ENCODE measurements around the gene CTCF.
A peak's percentile ranks its signal among the peaks of the same experiment; 100 is the strongest.

The CTCF gene

GRCh38 chr16:67659675-67660563, 97.6 kb downstream of the CTCF start, which contains the start of gene ACD:
ACD (minus strand) TSS chr16:67660260; CDS start chr16:67660220, 40 bp downstream.
- Histone ChIP-seq H3K4me3 (ENCODE audit: low read depth, low read length) (peak within 1 kb of the TSS; percentile 85), H3K79me2 (ENCODE audit: control insufficient read depth, insufficient read depth, low read length, unreplicated experiment) (no peaks in the 10 kb centered on the region), H3K36me3 (ENCODE audit: insufficient read depth, low read length) (no peaks in the 10 kb centered on the region), H3K27me3 (ENCODE audit: insufficient read depth, low read length) (peaks cover under 1% of the 10 kb centered on the region; the same call in 1 of the 2 replicates), H2AFZ (ENCODE audit: low read length, unreplicated experiment) (peak within 1 kb of the TSS; percentile 73), H3K27ac (ENCODE audit: low read depth, low read length) (peak within 1 kb of the TSS; percentile 83), H3K4me1 (ENCODE audit: control insufficient read depth, insufficient read depth, low read length, unreplicated experiment) (peaks cover 4% of the 10 kb centered on the region)

- Histone ChIP-seq H3K27me3 (ENCODE audit: insufficient read depth, low read length) (no peaks in the 10 kb centered on the region), H3K4me3 (ENCODE audit: low read depth, low read length) (peak within 1 kb of the TSS; percentile 85), H3K27ac (ENCODE audit: low read depth, low read length) (peak within 1 kb of the TSS; percentile 83), H3K4me1 (ENCODE audit: control insufficient read depth, insufficient read depth, low read length, unreplicated experiment) (peaks cover 4% of the 10 kb centered on the region), H3K79me2 (ENCODE audit: control insufficient read depth, insufficient read depth, low read length, unreplicated experiment) (no peaks in the 10 kb centered on the region), H2AFZ (ENCODE audit: low read length, unreplicated experiment) (peak within 1 kb of the TSS; percentile 73), H3K36me3 (ENCODE audit: insufficient read depth, low read length) (no peaks in the 10 kb centered on the region)
Measured at GRCh38 chr16:67660564-67661028, 98.3 kb downstream of the CTCF start, which contains the start of gene PARD6A. PARD6A (plus strand) TSS chr16:67660960; CDS start chr16:67661039, 79 bp downstream.

GRCh38 chr16:67661101-67661761, 98.9 kb downstream of the CTCF start:
- Histone ChIP-seq H3K27me3 (ENCODE audit: insufficient read depth, low read length) (no peaks in the 10 kb centered on the region), H3K79me2 (ENCODE audit: control insufficient read depth, insufficient read depth, low read length, unreplicated experiment) (no peaks in the 10 kb centered on the region), H3K27ac (ENCODE audit: low read depth, low read length) (no peak overlapping the region), H3K36me3 (ENCODE audit: insufficient read depth, low read length) (no peaks in the 10 kb centered on the region), H3K4me1 (ENCODE audit: control insufficient read depth, insufficient read depth, low read length, unreplicated experiment) (peaks cover 4% of the 10 kb centered on the region), H3K4me3 (ENCODE audit: low read depth, low read length) (peak overlapping the region; percentile 85), H2AFZ (ENCODE audit: low read length, unreplicated experiment) (no peak overlapping the region)

- H3K79me2 ChIP-seq (ENCODE audit: control insufficient read depth, insufficient read depth, low read length, unreplicated experiment) = no peaks in the 10 kb centered on the region
- H3K27ac ChIP-seq (ENCODE audit: low read depth, low read length) = no peak overlapping the region
- peaks cover 4% of the 10 kb centered on the region for H3K4me1 ChIP-seq (ENCODE audit: control insufficient read depth, insufficient read depth, low read length, unreplicated experiment)
- no peak overlapping the region for H2AFZ ChIP-seq (ENCODE audit: low read length, unreplicated experiment)
- H3K36me3 ChIP-seq (ENCODE audit: insufficient read depth, low read length) = no peaks in the 10 kb centered on the region
- H3K27me3 ChIP-seq (ENCODE audit: insufficient read depth, low read length) = no peaks in the 10 kb centered on the region
- no peak overlapping the region for H3K4me3 ChIP-seq (ENCODE audit: low read depth, low read length)
Measured at GRCh38 chr16:67661886-67662652, 99.7 kb downstream of the CTCF start.

- peaks cover 7% of the 10 kb centered on the region for H3K4me1 ChIP-seq (ENCODE audit: control insufficient read depth, insufficient read depth, low read length, unreplicated experiment)
- no peak overlapping the region for H2AFZ ChIP-seq (ENCODE audit: low read length, unreplicated experiment)
- H3K4me3 ChIP-seq (ENCODE audit: low read depth, low read length) = no peak overlapping the region
- H3K36me3 ChIP-seq (ENCODE audit: insufficient read depth, low read length) = no peaks in the 10 kb centered on the region
- no peaks in the 10 kb centered on the region for H3K27me3 ChIP-seq (ENCODE audit: insufficient read depth, low read length)
- no peaks in the 10 kb centered on the region for H3K79me2 ChIP-seq (ENCODE audit: control insufficient read depth, insufficient read depth, low read length, unreplicated experiment)
- H3K27ac ChIP-seq (ENCODE audit: low read depth, low read length) = no peak overlapping the region
Measured at GRCh38 chr16:67662653-67663010, 100.3 kb downstream of the CTCF start.

GRCh38 chr16:67663151-67663876, 101.0 kb downstream of the CTCF start:
- Histone ChIP-seq H3K27ac (ENCODE audit: low read depth, low read length) (no peak overlapping the region), H3K4me3 (ENCODE audit: low read depth, low read length) (no peak overlapping the region), H3K27me3 (ENCODE audit: insufficient read depth, low read length) (no peaks in the 10 kb centered on the region), H3K36me3 (ENCODE audit: insufficient read depth, low read length) (no peaks in the 10 kb centered on the region), H2AFZ (ENCODE audit: low read length, unreplicated experiment) (no peak overlapping the region), H3K79me2 (ENCODE audit: control insufficient read depth, insufficient read depth, low read length, unreplicated experiment) (no peaks in the 10 kb centered on the region), H3K4me1 (ENCODE audit: control insufficient read depth, insufficient read depth, low read length, unreplicated experiment) (peaks cover 8% of the 10 kb centered on the region)

GRCh38 chr16:67663877-67664222, 101.5 kb downstream of the CTCF start:
- H3K79me2 ChIP-seq (ENCODE audit: control insufficient read depth, insufficient read depth, low read length, unreplicated experiment) = no peaks in the 10 kb centered on the region
- no peaks in the 10 kb centered on the region for H3K27me3 ChIP-seq (ENCODE audit: insufficient read depth, low read length)
- no peak overlapping the region for H3K27ac ChIP-seq (ENCODE audit: low read depth, low read length)
- H2AFZ ChIP-seq (ENCODE audit: low read length, unreplicated experiment) = no peak overlapping the region
- no peaks in the 10 kb centered on the region for H3K36me3 ChIP-seq (ENCODE audit: insufficient read depth, low read length)
- no peak overlapping the region for H3K4me3 ChIP-seq (ENCODE audit: low read depth, low read length)
- peaks cover 8% of the 10 kb centered on the region for H3K4me1 ChIP-seq (ENCODE audit: control insufficient read depth, insufficient read depth, low read length, unreplicated experiment)

- Histone ChIP-seq H3K27ac (ENCODE audit: low read depth, low read length) (no peak overlapping the region), H3K79me2 (ENCODE audit: control insufficient read depth, insufficient read depth, low read length, unreplicated experiment) (no peaks in the 10 kb centered on the region), H3K4me3 (ENCODE audit: low read depth, low read length) (no peak overlapping the region), H3K4me1 (ENCODE audit: control insufficient read depth, insufficient read depth, low read length, unreplicated experiment) (peaks cover 5% of the 10 kb centered on the region), H3K27me3 (ENCODE audit: insufficient read depth, low read length) (no peaks in the 10 kb centered on the region), H2AFZ (ENCODE audit: low read length, unreplicated experiment) (no peak overlapping the region), H3K36me3 (ENCODE audit: insufficient read depth, low read length) (no peaks in the 10 kb centered on the region)
Measured at GRCh38 chr16:67664258-67664657, 101.9 kb downstream of the CTCF start.

GRCh38 chr16:67664871-67665270, 102.5 kb downstream of the CTCF start:
- Histone ChIP-seq H3K36me3 (ENCODE audit: insufficient read depth, low read length) (no peaks in the 10 kb centered on the region), H2AFZ (ENCODE audit: low read length, unreplicated experiment) (no peak overlapping the region), H3K27ac (ENCODE audit: low read depth, low read length) (no peak overlapping the region), H3K4me3 (ENCODE audit: low read depth, low read length) (no peak overlapping the region), H3K27me3 (ENCODE audit: insufficient read depth, low read length) (no peaks in the 10 kb centered on the region), H3K4me1 (ENCODE audit: control insufficient read depth, insufficient read depth, low read length, unreplicated experiment) (peaks cover 4% of the 10 kb centered on the region), H3K79me2 (ENCODE audit: control insufficient read depth, insufficient read depth, low read length, unreplicated experiment) (no peaks in the 10 kb centered on the region)

- H3K79me2 ChIP-seq (ENCODE audit: control insufficient read depth, insufficient read depth, low read length, unreplicated experiment) = no peaks in the 10 kb centered on the region
- no peak overlapping the region for H2AFZ ChIP-seq (ENCODE audit: low read length, unreplicated experiment)
- H3K36me3 ChIP-seq (ENCODE audit: insufficient read depth, low read length) = no peaks in the 10 kb centered on the region
- H3K27ac ChIP-seq (ENCODE audit: low read depth, low read length) = no peak overlapping the region
- H3K4me3 ChIP-seq (ENCODE audit: low read depth, low read length) = peak overlapping the region; percentile 96
- H3K4me1 ChIP-seq (ENCODE audit: control insufficient read depth, insufficient read depth, low read length, unreplicated experiment) = peaks cover 4% of the 10 kb centered on the region
- no peaks in the 10 kb centered on the region for H3K27me3 ChIP-seq (ENCODE audit: insufficient read depth, low read length)
Measured at GRCh38 chr16:67665598-67665997, 103.3 kb downstream of the CTCF start.

All from ACC112 (cell line).